Mesenchymal stem cell (in vitro differentiated cells and primary cell): Measurements from ENCODE around the gene GPX3.

Source experiments
- DNase-seq: peaks from one replicate; pipeline ENCODE4 v3.0.0-alpha.2; 2013
- H2AFZ ChIP-seq: one replicate; pipeline ENCODE4 v1.6.1; 2013; ENCODE audit warnings: low read depth, mild to moderate bottlenecking, control low read depth, inconsistent platforms, low read length, moderate library complexity
- H2AK5ac ChIP-seq: 2 replicates; pipeline ENCODE4 v1.6.1; 2013; ENCODE audit warnings: low read length, moderate library complexity, mild to moderate bottlenecking, inconsistent platforms; ENCODE audit not compliant: severe bottlenecking
- H2BK120ac ChIP-seq: one replicate; pipeline ENCODE4 v1.6.1; 2013; ENCODE audit warnings: low read depth, mild to moderate bottlenecking, inconsistent platforms, low read length, moderate library complexity
- H2BK12ac ChIP-seq, 2 experiments: one replicate each; pipeline ENCODE4 v1.6.1; 2013; ENCODE audit warnings: inconsistent platforms in 2 of 2, low read length in 2 of 2, mild to moderate bottlenecking in 2 of 2, moderate library complexity in 2 of 2, control low read depth in 1 of 2
- H2BK15ac ChIP-seq: one replicate; pipeline ENCODE4 v1.6.1; 2013; ENCODE audit warnings: mild to moderate bottlenecking, low read depth, inconsistent platforms; ENCODE audit not compliant: poor library complexity, severe bottlenecking
- H2BK5ac ChIP-seq: 2 replicates; pipeline ENCODE4 v1.6.1; 2013; ENCODE audit warnings: low read depth, mild to moderate bottlenecking, low read length, control low read depth, inconsistent platforms; ENCODE audit not compliant: poor library complexity, severe bottlenecking
- H3K14ac ChIP-seq, 2 experiments: one replicate each; pipeline ENCODE4 v1.6.1; 2013; ENCODE audit warnings: inconsistent platforms in 2 of 2, low read length in 2 of 2, control low read depth in 1 of 2, mild to moderate bottlenecking in 1 of 2, moderate library complexity in 1 of 2
- H3K18ac ChIP-seq, 2 experiments: one replicate each; pipeline ENCODE4 v1.6.1; 2013; ENCODE audit warnings: inconsistent platforms in 2 of 2, low read length in 2 of 2, control low read depth in 1 of 2, low read depth in 1 of 2, mild to moderate bottlenecking in 1 of 2
- H3K23ac ChIP-seq, 2 experiments: one replicate each; pipeline ENCODE4 v1.6.1; 2013; ENCODE audit warnings: inconsistent platforms in 2 of 2, low read length in 2 of 2, mild to moderate bottlenecking in 2 of 2, moderate library complexity in 2 of 2, control low read depth in 1 of 2
- H3K27ac ChIP-seq: 2 replicates; pipeline ENCODE4 v1.5.1; 2013; ENCODE audit warnings: mild to moderate bottlenecking, moderate library complexity, low read length, control low read depth, inconsistent platforms; ENCODE audit not compliant: poor library complexity, severe bottlenecking
- H3K27me3 ChIP-seq, 2 experiments: 2 replicates each; pipeline versions ENCODE4 v1.6.1 to v1.7.0; 2013; ENCODE audit warnings: low read length in 2 of 2, mild to moderate bottlenecking in 2 of 2, moderate library complexity in 2 of 2, control low read depth in 1 of 2, inconsistent platforms in 1 of 2; ENCODE audit not compliant: control insufficient read depth in 1 of 2, insufficient read depth in 1 of 2
- H3K36me3 ChIP-seq, 2 experiments: 2 replicates each; pipeline versions ENCODE4 v1.6.1 to v1.7.0; 2013; ENCODE audit warnings: low read length in 2 of 2, control low read depth in 1 of 2, inconsistent platforms in 1 of 2, low read depth in 1 of 2, mild to moderate bottlenecking in 1 of 2; ENCODE audit not compliant: insufficient read depth in 2 of 2, control insufficient read depth in 1 of 2
- H3K4ac ChIP-seq, 2 experiments: one replicate each; pipeline ENCODE4 v1.6.1; 2013; ENCODE audit warnings: inconsistent platforms in 2 of 2, low read length in 2 of 2, mild to moderate bottlenecking in 2 of 2, moderate library complexity in 2 of 2, control low read depth in 1 of 2, low read depth in 1 of 2
- H3K4me1 ChIP-seq: 2 replicates; pipeline ENCODE4 v1.6.1; 2013; ENCODE audit warnings: low read depth, low read length, control low read depth; ENCODE audit not compliant: control insufficient read depth, insufficient read depth
- H3K4me2 ChIP-seq: 2 replicates; pipeline ENCODE4 v1.6.1; 2013; ENCODE audit warnings: low read length, mild to moderate bottlenecking, inconsistent platforms; ENCODE audit not compliant: poor library complexity, severe bottlenecking
- H3K4me3 ChIP-seq, 2 experiments: 2 replicates each; pipeline versions ENCODE4 v1.5.1 to v1.7.0; 2013; ENCODE audit warnings: low read length in 2 of 2, mild to moderate bottlenecking in 2 of 2, control low read depth in 1 of 2, low read depth in 1 of 2; ENCODE audit not compliant: insufficient read depth in 1 of 2
- H3K79me1 ChIP-seq: replicated peaks from 2 replicates; pipeline ENCODE4 v1.6.1; 2013; ENCODE audit warnings: mild to moderate bottlenecking, control low read depth, low read length, inconsistent platforms; ENCODE audit not compliant: poor library complexity, severe bottlenecking
- H3K9ac ChIP-seq: 2 replicates; pipeline ENCODE4 v1.7.0; 2013; ENCODE audit warnings: mild to moderate bottlenecking, low read length, moderate library complexity
- H3K9me3 ChIP-seq: 2 replicates; pipeline ENCODE4 v1.7.0; 2013; ENCODE audit warnings: mild to moderate bottlenecking, low read length; ENCODE audit not compliant: control insufficient read depth
- H4K8ac ChIP-seq: one replicate; pipeline ENCODE4 v1.6.1; 2013; ENCODE audit warnings: inconsistent platforms, mild to moderate bottlenecking, low read length, moderate library complexity
- H4K91ac ChIP-seq: one replicate; pipeline ENCODE4 v1.6.1; 2013; ENCODE audit warnings: mild to moderate bottlenecking, low read length, inconsistent platforms
- WGBS: methylation state at CpG from one replicate; pipeline ENCODE4 v1.1.7; 2013; ENCODE audit warnings: mixed read lengths; 5-methylcytosine and 5-hydroxymethylcytosine counted together

GPX3 gene

DNA sequence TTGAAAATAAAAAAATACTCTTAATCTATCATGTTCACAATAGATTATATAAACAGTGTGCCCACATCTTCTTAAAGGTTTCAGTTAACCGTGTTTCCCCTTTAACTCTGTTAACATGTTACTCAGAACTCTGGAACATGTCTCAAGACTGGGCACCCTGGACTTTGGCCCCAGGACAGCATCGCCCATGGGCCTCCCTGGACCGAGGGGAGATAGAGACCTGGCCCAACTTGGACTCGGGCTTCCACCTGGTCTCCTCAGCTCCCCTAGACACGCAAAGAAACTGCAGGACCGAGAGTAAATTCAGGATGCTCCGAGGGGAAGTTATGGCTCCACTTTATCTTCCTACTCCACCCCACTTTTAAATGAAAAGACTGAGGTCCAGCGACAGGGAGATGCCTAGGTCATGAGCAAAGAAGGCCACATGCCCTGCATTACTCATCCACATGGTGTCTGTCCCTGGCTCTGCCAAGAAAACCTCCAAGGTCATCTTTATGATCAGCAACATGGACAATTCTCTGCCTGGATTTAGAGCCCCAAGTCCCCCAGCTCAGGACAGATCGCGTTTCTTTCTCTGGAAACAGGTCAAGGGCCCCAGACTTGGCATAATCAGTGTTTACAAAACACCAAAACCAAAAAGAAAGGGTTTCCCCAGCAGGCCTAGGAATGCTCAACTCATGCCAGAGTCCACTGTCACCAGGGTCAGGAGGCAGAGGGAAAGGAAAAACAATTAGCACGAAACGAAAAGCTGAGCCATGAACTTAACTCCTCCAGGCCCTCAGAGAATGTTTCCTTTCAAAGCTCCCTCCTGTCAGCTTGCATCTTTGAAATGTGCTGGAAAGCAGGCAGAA, 17.4 kb downstream of the GPX3 start:
- WGBS: 79% methylated on average over 12 of the region's 12 CpGs

DNA sequence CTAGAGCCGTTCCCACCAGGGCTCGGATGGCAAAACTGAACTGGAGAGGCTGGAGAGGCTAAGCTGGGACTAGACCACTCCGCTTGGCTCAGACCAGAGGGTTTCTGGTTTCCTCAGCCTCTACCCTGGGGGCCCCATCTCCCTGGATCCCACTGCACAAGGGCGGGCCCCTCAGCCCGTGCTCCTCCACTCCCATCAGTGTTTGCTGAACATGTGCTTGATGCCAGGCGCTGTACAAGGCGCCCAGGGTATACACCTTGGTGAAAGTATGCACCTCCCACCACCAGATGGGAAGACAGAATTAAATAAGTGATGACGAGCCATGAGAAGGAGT, 18.0 kb downstream of the GPX3 start:
- no peak overlapping the region for H3K4ac ChIP-seq
- peak overlapping the region; percentile 66 for H3K9ac ChIP-seq
- H2BK12ac ChIP-seq: peak overlapping the region in 1 of 2 experiments; percentile 75
- peaks cover 25% of the 10 kb centered on the region for H3K79me1 ChIP-seq
- peaks cover 50% of the 10 kb centered on the region for H3K4me1 ChIP-seq
- H3K4me2 ChIP-seq: no peak overlapping the region
- no peaks in the 10 kb centered on the region for H3K9me3 ChIP-seq
- H3K18ac ChIP-seq: peak overlapping the region in 1 of 2 experiments; percentile 46
- H2AFZ ChIP-seq: no peak overlapping the region
- H2BK15ac ChIP-seq: no peak overlapping the region
- no peak overlapping the region for H2AK5ac ChIP-seq
- peak overlapping the region in 1 of 2 experiments; percentile 12 for H3K4me3 ChIP-seq
- H2BK120ac ChIP-seq: no peak overlapping the region
- 93% methylated on average over 8 of the region's 8 CpGs for WGBS
- peak overlapping the region; percentile 22 for H4K8ac ChIP-seq
- no peak overlapping the region for H3K14ac ChIP-seq
- H3K23ac ChIP-seq: no peak overlapping the region
- peak overlapping the region; percentile 44 for H3K27ac ChIP-seq
- H3K36me3 ChIP-seq: peaks cover 62 to 85% of the 10 kb centered on the region in 2 experiments
- peak overlapping the region; percentile 37 for H4K91ac ChIP-seq
- DNase-seq: no peak
- no peak overlapping the region for H2BK5ac ChIP-seq
- H3K27me3 ChIP-seq: no peaks in the 10 kb centered on the region

More for the DNA sequence above, 17.4 kb downstream of the GPX3 start:
- no peak overlapping the region for H4K8ac ChIP-seq
- H3K36me3 ChIP-seq: peaks cover 59 to 86% of the 10 kb centered on the region in 2 experiments
- no peaks in the 10 kb centered on the region for H3K9me3 ChIP-seq
- H3K4me3 ChIP-seq: no peak overlapping the region
- H2BK15ac ChIP-seq: no peak overlapping the region
- H2BK120ac ChIP-seq: no peak overlapping the region
- peak overlapping the region; percentile 13 for H2AK5ac ChIP-seq
- peak; percentile 80 for DNase-seq
- H4K91ac ChIP-seq: peak overlapping the region; percentile 7
- peaks cover 25% of the 10 kb centered on the region for H3K79me1 ChIP-seq
- H3K4me2 ChIP-seq: no peak overlapping the region
- H3K27ac ChIP-seq: peak overlapping the region; percentile 44
- H3K18ac ChIP-seq: peak overlapping the region in 1 of 2 experiments; percentile 37
- H3K9ac ChIP-seq: peak overlapping the region; percentile 66
- H3K27me3 ChIP-seq: no peaks in the 10 kb centered on the region
- no peak overlapping the region for H2BK5ac ChIP-seq
- no peak overlapping the region for H2BK12ac ChIP-seq
- no peak overlapping the region for H3K14ac ChIP-seq
- H2AFZ ChIP-seq: no peak overlapping the region
- H3K23ac ChIP-seq: no peak overlapping the region
- H3K4ac ChIP-seq: no peak overlapping the region
- peaks cover 52% of the 10 kb centered on the region for H3K4me1 ChIP-seq

DNA sequence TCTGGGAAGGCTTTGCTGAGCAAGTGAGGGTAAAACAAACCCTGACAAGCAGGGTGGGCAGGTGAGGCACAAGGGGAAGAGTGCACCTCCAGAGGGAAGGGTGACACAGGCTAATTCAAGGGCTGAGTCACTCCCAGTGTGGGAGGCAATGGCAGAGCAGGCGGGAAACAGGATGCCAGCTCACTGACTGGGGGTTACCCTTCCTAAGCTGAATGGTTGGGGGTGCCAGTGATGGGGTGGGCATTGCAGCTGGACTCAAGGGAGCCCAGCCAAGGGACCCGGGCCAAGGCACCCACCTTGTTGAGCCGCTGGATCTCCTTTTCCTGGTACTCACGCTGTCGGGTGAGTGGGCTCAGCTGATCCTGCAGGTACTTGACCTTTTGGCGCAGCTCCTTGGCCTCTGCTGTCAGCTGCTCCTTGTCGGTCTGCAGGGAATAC, 18.4 kb downstream of the GPX3 start:
- Histone ChIP-seq H2BK5ac (no peak overlapping the region), H3K27ac (peak overlapping the region; percentile 17), H3K4me3 (peak overlapping the region in 1 of 2 experiments; percentile 12), H4K8ac (no peak overlapping the region), H3K9ac (peak overlapping the region; percentile 66), H4K91ac (no peak overlapping the region), H3K23ac (no peak overlapping the region), H2BK12ac (peak overlapping the region in 1 of 2 experiments; percentile 75), H2BK120ac (no peak overlapping the region), H3K4me2 (no peak overlapping the region), H3K14ac (peak overlapping the region in 1 of 2 experiments; percentile 73), H3K27me3 (no peaks in the 10 kb centered on the region), H3K9me3 (no peaks in the 10 kb centered on the region), H2AFZ (no peak overlapping the region), H3K36me3 (peaks cover 58 to 82% of the 10 kb centered on the region in 2 experiments), H3K18ac (peak overlapping the region in 1 of 2 experiments; percentile 46), H2AK5ac (peak overlapping the region; percentile 18), H2BK15ac (no peak overlapping the region), H3K4me1 (peaks cover 50% of the 10 kb centered on the region), H3K4ac (peak overlapping the region in 1 of 2 experiments; percentile 40), H3K79me1 (peaks cover 23% of the 10 kb centered on the region)
- peak; percentile 17 for DNase-seq
- 84% methylated on average over 7 of the region's 7 CpGs for WGBS

DNA sequence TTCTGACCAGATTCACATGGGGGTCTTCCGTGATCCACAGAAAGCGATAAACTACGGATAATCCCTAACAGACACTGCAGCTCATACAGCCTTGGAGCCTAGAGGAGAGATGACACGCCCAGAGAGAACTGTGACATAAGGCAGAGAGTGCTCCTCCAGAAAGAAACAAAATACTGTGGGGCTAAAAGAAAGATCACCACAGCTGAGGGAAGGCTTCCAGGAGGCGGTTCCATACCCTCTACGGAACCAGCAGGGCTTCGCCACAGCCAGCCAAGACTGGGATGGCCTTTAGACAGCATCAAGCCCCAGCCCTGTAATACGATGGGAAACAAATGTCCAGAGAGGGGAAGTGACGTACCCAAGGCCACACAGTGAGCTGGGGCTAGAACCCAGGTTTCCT, 19.3 kb downstream of the GPX3 start:
- Histone ChIP-seq H3K18ac (no peak overlapping the region), H2BK15ac (no peak overlapping the region), H3K23ac (no peak overlapping the region), H4K91ac (no peak overlapping the region), H3K4me3 (no peak overlapping the region), H3K14ac (no peak overlapping the region), H3K9ac (peak overlapping the region; percentile 66), H2AK5ac (peak overlapping the region; percentile 17), H4K8ac (no peak overlapping the region), H3K4me2 (no peak overlapping the region), H2AFZ (no peak overlapping the region), H3K79me1 (peaks cover 22% of the 10 kb centered on the region), H2BK12ac (no peak overlapping the region), H3K36me3 (peaks cover 54 to 77% of the 10 kb centered on the region in 2 experiments), H3K4me1 (peaks cover 45% of the 10 kb centered on the region), H3K27ac (no peak overlapping the region), H2BK120ac (no peak overlapping the region), H2BK5ac (no peak overlapping the region), H3K4ac (no peak overlapping the region), H3K27me3 (no peaks in the 10 kb centered on the region), H3K9me3 (no peaks in the 10 kb centered on the region)
- DNase-seq: no peak
- WGBS: 95% methylated on average over 8 of the region's 9 CpGs
